ENCODE measurements around the gene GAMT. TPM values are rescaled to one million over a fixed set of nuclear protein-coding genes. Genes with fewer than 3 reads are reported as not detected.
"Not testable (repeated sequence)": the region's sequence is repeated elsewhere in the genome, so short reads cannot be mapped to it uniquely, and the experiment has no call there.

GAMT gene
- total and polyA plus RNA-seq, 2 donors (not counting 3 experiments of a cell fraction or from before 2014, with no cell fraction given) = 22.1 to 36.9 TPM

GRCh38 chr19:1420590-1420989 lies 19.2 kb upstream of the GAMT start:
- H3K9me1 ChIP-seq (replicated peaks; ENCODE audit: control insufficient read depth, extremely low read depth, insufficient read depth, low read length) = no peaks in the 10 kb centered on the region
- no peak for DNase-seq (ENCODE audit: low read depth, low spot score)
- no peak overlapping the region for H3K4me2 ChIP-seq (ENCODE audit: insufficient read depth, low read length)
- FAIRE-seq = no peak
- no peaks in the 10 kb centered on the region for H3K27me3 ChIP-seq (ENCODE audit: control insufficient read depth in 2 of 2, insufficient read depth in 2 of 2, low read length in 2 of 2)
- no peak overlapping the region for H3K27ac ChIP-seq (ENCODE audit: insufficient read depth, low read depth, low read length)
- peaks cover 10% of the 10 kb centered on the region for H3K4me1 ChIP-seq (ENCODE audit: control insufficient read depth, extremely low read depth, insufficient read depth, low read length)
- H4K20me1 ChIP-seq (replicated peaks; ENCODE audit: control insufficient read depth, extremely low read depth, insufficient read depth, low read length) = peaks cover 2% of the 10 kb centered on the region
- H3K79me2 ChIP-seq (ENCODE audit: control insufficient read depth, insufficient read depth, low read length) = peaks cover 76% of the 10 kb centered on the region
- intact Hi-C loops (cut with micrococcal nuclease) (no loop called here), dilution Hi-C loops (cut with MboI; ENCODE audit: extremely low pct_ligation_motif_present, low sequenced_read_pairs) (no loop called here)
- ChIA-PET CTCF (interaction anchor here (0.6 kb wide), 1 partner anchor 11 kb away, joined by 3 read pairs; no protein-coding TSS in a partner anchor), POLR2A (no interaction called here)
- H3K4me3 ChIP-seq (replicated peaks in 1 of 3; ENCODE audit: insufficient read depth in 1 of 3, low read depth in 1 of 3, low read length in 3 of 3) = no peak overlapping the region
- H2AFZ ChIP-seq (ENCODE audit: low read depth, low read length) = no peak overlapping the region
- BruUV-seq (replicated peaks) = no TSS peak
- H3K9ac ChIP-seq (replicated peaks; ENCODE audit: extremely low read depth, insufficient read depth, low read length) = no peak overlapping the region
- no peak for TF ChIP-seq CTCF (IDR thresholded peaks at IDR 0.05; ENCODE audit: extremely low read depth in 1 of 2, insufficient read depth in 1 of 2, low read depth in 1 of 2, low read length in 2 of 2)
- TF ChIP-seq POLR2A (IDR thresholded peaks at IDR 0.05; ENCODE audit: low read depth, low read length) = no peak
- no peak for TF ChIP-seq GATA2 (IDR thresholded peaks at IDR 0.05; ENCODE audit: insufficient read depth, insufficient read length, low read depth, low read length)
- TF ChIP-seq JUN (IDR thresholded peaks at IDR 0.05; ENCODE audit: borderline replicate concordance, insufficient read depth, insufficient read length, low read depth) = no peak
- no peak for TF ChIP-seq MAX (IDR thresholded peaks at IDR 0.05; ENCODE audit: insufficient read depth, insufficient read length)
- TF ChIP-seq MYC (IDR thresholded peaks at IDR 0.05; ENCODE audit: low read depth, low read length) = no peak
- no peak for TF ChIP-seq POLR2AphosphoS5 (IDR thresholded peaks at IDR 0.05; ENCODE audit: insufficient read depth, low read depth, low read length)
- TF ChIP-seq EZH2 (IDR thresholded peaks at IDR 0.05; ENCODE audit: borderline replicate concordance, low read depth, low read length, severe bottlenecking) = no peak
- no peak for TF ChIP-seq FOS (IDR thresholded peaks at IDR 0.05; ENCODE audit: borderline replicate concordance, insufficient read depth, low read length)
- no peaks in the 10 kb centered on the region for H3K9me3 ChIP-seq (replicated peaks; ENCODE audit: control insufficient read depth, insufficient read depth, low read length)
- peaks cover 24 to 66% of the 10 kb centered on the region in 2 experiments for H3K36me3 ChIP-seq (ENCODE audit: control insufficient read depth in 2 of 2, extremely low read depth in 1 of 2, insufficient read depth in 2 of 2, low read length in 2 of 2)

- POLR2A ChIA-PET; dilution Hi-C loops (cut with MboI; ENCODE audit: extremely low pct_ligation_motif_present, low sequenced_read_pairs); FAIRE-seq; H3K4me3 ChIP-seq (replicated peaks in 1 of 3; ENCODE audit: insufficient read depth in 1 of 3, low read depth in 1 of 3, low read length in 3 of 3); H4K20me1 ChIP-seq (replicated peaks; ENCODE audit: control insufficient read depth, extremely low read depth, insufficient read depth, low read length); H3K27me3 ChIP-seq (ENCODE audit: control insufficient read depth in 2 of 2, insufficient read depth in 2 of 2, low read length in 2 of 2); H3K9me1 ChIP-seq (replicated peaks; ENCODE audit: control insufficient read depth, extremely low read depth, insufficient read depth, low read length); H3K9ac ChIP-seq (replicated peaks; ENCODE audit: extremely low read depth, insufficient read depth, low read length); H2AFZ ChIP-seq (ENCODE audit: low read depth, low read length); BruUV-seq (replicated peaks); H3K27ac ChIP-seq (ENCODE audit: insufficient read depth, low read depth, low read length); DNase-seq (ENCODE audit: low read depth, low spot score); H3K9me3 ChIP-seq (replicated peaks; ENCODE audit: control insufficient read depth, insufficient read depth, low read length); intact Hi-C loops (cut with micrococcal nuclease); H3K4me2 ChIP-seq (ENCODE audit: insufficient read depth, low read length): not testable (repeated sequence)
- CTCF ChIA-PET = interaction anchor here (0.6 kb wide), 1 partner anchor 11 kb away, joined by 3 read pairs; no protein-coding TSS in a partner anchor
- Histone ChIP-seq H3K4me1 (ENCODE audit: control insufficient read depth, extremely low read depth, insufficient read depth, low read length) (peaks cover 15% of the 10 kb centered on the region), H3K79me2 (ENCODE audit: control insufficient read depth, insufficient read depth, low read length) (peaks cover 79% of the 10 kb centered on the region), H3K36me3 (ENCODE audit: control insufficient read depth in 2 of 2, extremely low read depth in 1 of 2, insufficient read depth in 2 of 2, low read length in 2 of 2) (peaks cover 21 to 61% of the 10 kb centered on the region in 2 experiments)
Observed at GRCh38 chr19:1420085-1420484, 18.7 kb upstream of the GAMT start.
